Measurements from ENCODE around the gene FOXB1.

DNA sequence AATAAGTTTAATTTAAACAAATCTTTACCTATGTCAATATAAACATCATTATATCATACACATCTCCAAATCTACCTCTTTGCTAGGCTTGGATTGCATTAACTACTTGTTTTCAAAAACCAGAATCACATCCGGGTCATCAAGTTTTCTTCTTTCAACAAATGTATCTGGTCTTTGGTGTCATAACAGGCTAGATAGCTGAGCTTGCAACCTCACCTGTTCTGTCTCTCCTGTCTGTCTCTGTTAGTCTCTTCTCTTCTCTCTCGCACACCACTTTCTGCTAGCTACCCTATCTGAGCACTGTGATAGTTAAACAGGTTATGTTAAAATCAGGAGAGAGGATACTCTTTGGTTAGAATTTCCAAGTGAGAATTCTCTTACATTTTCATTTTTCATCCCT, 6.7 kb downstream of the FOXB1 start:
- TF ChIP-seq, protein P1, sequence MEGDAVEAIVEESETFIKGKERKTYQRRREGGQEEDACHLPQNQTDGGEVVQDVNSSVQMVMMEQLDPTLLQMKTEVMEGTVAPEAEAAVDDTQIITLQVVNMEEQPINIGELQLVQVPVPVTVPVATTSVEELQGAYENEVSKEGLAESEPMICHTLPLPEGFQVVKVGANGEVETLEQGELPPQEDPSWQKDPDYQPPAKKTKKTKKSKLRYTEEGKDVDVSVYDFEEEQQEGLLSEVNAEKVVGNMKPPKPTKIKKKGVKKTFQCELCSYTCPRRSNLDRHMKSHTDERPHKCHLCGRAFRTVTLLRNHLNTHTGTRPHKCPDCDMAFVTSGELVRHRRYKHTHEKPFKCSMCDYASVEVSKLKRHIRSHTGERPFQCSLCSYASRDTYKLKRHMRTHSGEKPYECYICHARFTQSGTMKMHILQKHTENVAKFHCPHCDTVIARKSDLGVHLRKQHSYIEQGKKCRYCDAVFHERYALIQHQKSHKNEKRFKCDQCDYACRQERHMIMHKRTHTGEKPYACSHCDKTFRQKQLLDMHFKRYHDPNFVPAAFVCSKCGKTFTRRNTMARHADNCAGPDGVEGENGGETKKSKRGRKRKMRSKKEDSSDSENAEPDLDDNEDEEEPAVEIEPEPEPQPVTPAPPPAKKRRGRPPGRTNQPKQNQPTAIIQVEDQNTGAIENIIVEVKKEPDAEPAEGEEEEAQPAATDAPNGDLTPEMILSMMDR (IDR thresholded peaks at IDR 0.05; ENCODE audit: poor library complexity, severe bottlenecking): no peak
- TF ChIP-seq, protein P2, sequence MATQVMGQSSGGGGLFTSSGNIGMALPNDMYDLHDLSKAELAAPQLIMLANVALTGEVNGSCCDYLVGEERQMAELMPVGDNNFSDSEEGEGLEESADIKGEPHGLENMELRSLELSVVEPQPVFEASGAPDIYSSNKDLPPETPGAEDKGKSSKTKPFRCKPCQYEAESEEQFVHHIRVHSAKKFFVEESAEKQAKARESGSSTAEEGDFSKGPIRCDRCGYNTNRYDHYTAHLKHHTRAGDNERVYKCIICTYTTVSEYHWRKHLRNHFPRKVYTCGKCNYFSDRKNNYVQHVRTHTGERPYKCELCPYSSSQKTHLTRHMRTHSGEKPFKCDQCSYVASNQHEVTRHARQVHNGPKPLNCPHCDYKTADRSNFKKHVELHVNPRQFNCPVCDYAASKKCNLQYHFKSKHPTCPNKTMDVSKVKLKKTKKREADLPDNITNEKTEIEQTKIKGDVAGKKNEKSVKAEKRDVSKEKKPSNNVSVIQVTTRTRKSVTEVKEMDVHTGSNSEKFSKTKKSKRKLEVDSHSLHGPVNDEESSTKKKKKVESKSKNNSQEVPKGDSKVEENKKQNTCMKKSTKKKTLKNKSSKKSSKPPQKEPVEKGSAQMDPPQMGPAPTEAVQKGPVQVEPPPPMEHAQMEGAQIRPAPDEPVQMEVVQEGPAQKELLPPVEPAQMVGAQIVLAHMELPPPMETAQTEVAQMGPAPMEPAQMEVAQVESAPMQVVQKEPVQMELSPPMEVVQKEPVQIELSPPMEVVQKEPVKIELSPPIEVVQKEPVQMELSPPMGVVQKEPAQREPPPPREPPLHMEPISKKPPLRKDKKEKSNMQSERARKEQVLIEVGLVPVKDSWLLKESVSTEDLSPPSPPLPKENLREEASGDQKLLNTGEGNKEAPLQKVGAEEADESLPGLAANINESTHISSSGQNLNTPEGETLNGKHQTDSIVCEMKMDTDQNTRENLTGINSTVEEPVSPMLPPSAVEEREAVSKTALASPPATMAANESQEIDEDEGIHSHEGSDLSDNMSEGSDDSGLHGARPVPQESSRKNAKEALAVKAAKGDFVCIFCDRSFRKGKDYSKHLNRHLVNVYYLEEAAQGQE (IDR thresholded peaks at IDR 0.05; ENCODE audit: borderline replicate concordance): no peak
- TF ChIP-seq TAF1 (IDR thresholded peaks at IDR 0.05; ENCODE audit: low read depth) (no peak), SMC3 (conservative IDR thresholded peaks at IDR 0.05; ENCODE audit: poor library complexity) (no peak)
